Neuronal stem cell (in vitro differentiated cells): ENCODE results near the gene MPHOSPH8.

ENCODE experiments used
- DNase-seq: peaks from one replicate; pipeline ENCODE4 v3.0.0-alpha.2; 2013; ENCODE audit warnings: low spot score
- H2AFZ ChIP-seq: one replicate; pipeline ENCODE4 v1.6.1; 2013; ENCODE audit warnings: mild to moderate bottlenecking, low read length, inconsistent platforms
- H2AK5ac ChIP-seq: 2 replicates; pipeline ENCODE4 v1.6.1; 2013; ENCODE audit warnings: low read depth, mild to moderate bottlenecking, inconsistent platforms, low read length, moderate library complexity, mixed read lengths
- H2BK120ac ChIP-seq: 2 replicates; pipeline ENCODE4 v1.6.1; 2013; ENCODE audit warnings: low read depth, mild to moderate bottlenecking, inconsistent platforms, low read length, moderate library complexity, mixed read lengths
- H2BK12ac ChIP-seq: one replicate; pipeline ENCODE4 v1.6.1; 2013; ENCODE audit warnings: low read length, inconsistent platforms
- H2BK15ac ChIP-seq: 2 replicates; pipeline ENCODE4 v1.6.1; 2013; ENCODE audit warnings: mild to moderate bottlenecking, low read length, inconsistent platforms, mixed read lengths
- H2BK5ac ChIP-seq: one replicate; pipeline ENCODE4 v1.6.1; 2013; ENCODE audit warnings: inconsistent platforms, mild to moderate bottlenecking, low read length, moderate library complexity
- H3K14ac ChIP-seq: one replicate; pipeline ENCODE4 v1.6.1; 2013; ENCODE audit warnings: low read length, inconsistent platforms
- H3K18ac ChIP-seq: 2 replicates; pipeline ENCODE4 v1.6.1; 2013; ENCODE audit warnings: low read length, inconsistent platforms
- H3K23ac ChIP-seq: 2 replicates; pipeline ENCODE4 v1.6.1; 2013; ENCODE audit warnings: low read depth, mild to moderate bottlenecking, mixed read lengths, low read length, inconsistent platforms; ENCODE audit not compliant: poor library complexity
- H3K27ac ChIP-seq: replicated peaks from 3 replicates; pipeline ENCODE4 v1.5.1; 2013; ENCODE audit warnings: low read length, inconsistent platforms
- H3K27me3 ChIP-seq, 3 experiments: 2 replicates each; pipeline ENCODE4 v1.6.1; 2013; ENCODE audit warnings: low read length in 3 of 3, mild to moderate bottlenecking in 2 of 3, inconsistent platforms in 1 of 3, low read depth in 1 of 3, mixed read lengths in 1 of 3, moderate library complexity in 1 of 3; ENCODE audit not compliant: control insufficient read depth in 3 of 3, insufficient read depth in 3 of 3
- H3K36me3 ChIP-seq, 2 donors: replicated peaks in 1 of 2; 2 replicates each; pipeline ENCODE4 v1.6.1; 2013; ENCODE audit warnings: low read length in 2 of 2; ENCODE audit not compliant: control insufficient read depth in 2 of 2, insufficient read depth in 2 of 2
- H3K4ac ChIP-seq: 2 replicates; pipeline ENCODE4 v1.6.1; 2013; ENCODE audit warnings: inconsistent platforms, mild to moderate bottlenecking, low read length, moderate library complexity
- H3K4me1 ChIP-seq, 2 donors: 1 replicate in 1 of 2; 2 replicates in 1 of 2; pipeline ENCODE4 v1.6.1; 2013; ENCODE audit warnings: low read length in 2 of 2, low read depth in 1 of 2; ENCODE audit not compliant: control insufficient read depth in 2 of 2, insufficient read depth in 1 of 2
- H3K4me2 ChIP-seq: one replicate; pipeline ENCODE4 v1.6.1; 2013; ENCODE audit warnings: mild to moderate bottlenecking, low read length, inconsistent platforms; ENCODE audit not compliant: insufficient read depth, poor library complexity, severe bottlenecking
- H3K4me3 ChIP-seq, 2 donors: 2 replicates each; pipeline ENCODE4 v1.5.1; 2013; ENCODE audit warnings: low read length in 2 of 2, mild to moderate bottlenecking in 2 of 2, inconsistent platforms in 1 of 2, moderate library complexity in 1 of 2
- H3K79me1 ChIP-seq: one replicate; pipeline ENCODE4 v1.6.1; 2013; ENCODE audit warnings: low read depth, mild to moderate bottlenecking, inconsistent platforms, low read length, moderate library complexity
- H3K9ac ChIP-seq: one replicate; pipeline ENCODE4 v1.6.1; 2013; ENCODE audit warnings: mild to moderate bottlenecking, low read depth, low read length, inconsistent platforms; ENCODE audit not compliant: poor library complexity
- H3K9me3 ChIP-seq, 2 donors: replicated peaks in 1 of 2; 2 replicates each; pipeline versions ENCODE3 to v1.6.1; 2013; ENCODE audit warnings: low read length in 2 of 2, mild to moderate bottlenecking in 2 of 2, inconsistent platforms in 1 of 2, low read depth in 1 of 2, mixed read lengths in 1 of 2, moderate library complexity in 1 of 2; ENCODE audit not compliant: control insufficient read depth in 2 of 2, insufficient read depth in 1 of 2
- H4K8ac ChIP-seq: one replicate; pipeline ENCODE4 v1.6.1; 2013; ENCODE audit warnings: low read depth, mild to moderate bottlenecking, inconsistent platforms, low read length, moderate library complexity
- H4K91ac ChIP-seq: one replicate; pipeline ENCODE4 v1.6.1; 2013; ENCODE audit warnings: low read length, low read depth, mild to moderate bottlenecking, inconsistent platforms; ENCODE audit not compliant: poor library complexity
- WGBS, 2 donors: extraction: QIAGEN DNeasy Blood & Tissue Kit; methylation state at CpG; one replicate each; pipeline ENCODE4 v1.1.7; 2013; ENCODE audit warnings: missing lambda C conversion rate in 2 of 2, mixed read lengths in 1 of 2; ENCODE audit not compliant: insufficient read length in 2 of 2, insufficient replicate concordance in 1 of 2; ENCODE audit errors: extremely low coverage in 2 of 2; 5-methylcytosine and 5-hydroxymethylcytosine counted together

The MPHOSPH8 gene

GRCh38 chr13:19664481-19665230, 31.2 kb downstream of the MPHOSPH8 start:
- Histone ChIP-seq H3K4ac (no peak overlapping the region), H2BK5ac (no peak overlapping the region), H3K79me1 (peaks cover 6% of the 10 kb centered on the region), H2BK120ac (no peak overlapping the region), H3K4me3 (no peak overlapping the region), H3K27ac (no peak overlapping the region), H2AK5ac (no peak overlapping the region), H3K14ac (no peak overlapping the region), H3K23ac (no peak overlapping the region), H2BK12ac (no peak overlapping the region), H4K91ac (no peak overlapping the region), H2BK15ac (no peak overlapping the region), H3K9ac (no peak overlapping the region), H3K4me1 (no peaks in the 10 kb centered on the region), H3K27me3 (no peaks in the 10 kb centered on the region), H3K18ac (peak overlapping the region; percentile 85), H3K36me3 (peaks cover 14 to 97% of the 10 kb centered on the region in 2 donors), H3K4me2 (no peak overlapping the region), H2AFZ (no peak overlapping the region), H3K9me3 (no peaks in the 10 kb centered on the region), H4K8ac (peak overlapping the region; percentile 29)
- DNase-seq, result no peak
- WGBS, 2 donors, result no CpG with 5 or more reads among the region's 14 CpGs

DNA sequence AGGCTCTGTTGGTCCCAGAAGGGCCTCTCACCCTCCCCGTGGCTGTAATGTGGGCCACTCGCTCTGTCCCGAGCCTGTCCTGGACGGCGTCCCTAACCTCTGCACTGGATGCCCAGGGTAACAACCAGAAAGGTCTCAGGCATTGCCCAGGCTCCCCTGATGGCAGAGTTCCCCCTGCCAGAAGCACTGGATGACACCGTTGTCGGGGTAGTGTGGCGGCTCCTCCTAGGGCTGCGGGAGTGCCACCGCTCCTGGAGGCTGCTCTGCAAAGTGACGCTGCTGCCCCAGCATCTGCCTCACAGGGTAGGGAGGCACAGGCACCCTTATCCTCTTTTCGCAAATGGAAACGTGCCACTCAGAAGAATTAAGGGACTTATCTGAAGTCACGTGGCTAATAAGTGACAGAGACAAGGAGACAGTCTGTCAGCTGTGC, 32.0 kb downstream of the MPHOSPH8 start:
- no CpG with 5 or more reads among the region's 14 CpGs for WGBS, 2 donors
- no peaks in the 10 kb centered on the region for H3K9me3 ChIP-seq

DNA sequence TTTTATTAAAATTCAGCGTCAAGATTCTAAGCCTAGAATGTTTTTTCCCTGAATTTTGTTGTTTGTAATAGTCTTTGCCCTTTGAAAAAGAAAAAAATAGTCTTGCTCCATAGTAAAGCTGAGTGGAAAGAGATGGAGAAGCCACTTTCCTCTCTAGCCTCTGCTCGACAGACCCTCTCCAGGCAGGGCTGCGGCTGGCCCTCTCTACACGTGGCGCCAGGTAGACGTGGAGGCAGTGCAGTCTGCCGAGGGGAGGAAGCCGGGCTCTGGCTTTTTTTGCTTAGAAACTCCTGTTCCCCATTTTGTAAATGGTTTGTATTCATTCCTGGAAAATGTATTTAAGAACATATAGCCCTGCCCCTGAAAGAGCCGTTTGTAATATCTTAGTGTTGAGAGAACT, 35.3 kb downstream of the MPHOSPH8 start:
- no peak overlapping the region for H2AFZ ChIP-seq
- H4K8ac ChIP-seq, result no peak overlapping the region
- no peak overlapping the region for H3K23ac ChIP-seq
- no peak overlapping the region for H2BK12ac ChIP-seq
- DNase-seq, result no peak
- H3K4me1 ChIP-seq, result no peaks in the 10 kb centered on the region
- H3K4me2 ChIP-seq, result no peak overlapping the region
- no peak overlapping the region for H2AK5ac ChIP-seq
- H3K79me1 ChIP-seq, result peaks cover 7% of the 10 kb centered on the region
- H4K91ac ChIP-seq, result no peak overlapping the region
- H2BK5ac ChIP-seq, result no peak overlapping the region
- no peak overlapping the region for H2BK15ac ChIP-seq
- H3K36me3 ChIP-seq, result peaks cover 20 to 98% of the 10 kb centered on the region in 2 donors
- WGBS, 2 donors, result no CpG with 5 or more reads among the region's 9 CpGs
- no peak overlapping the region for H3K4me3 ChIP-seq
- no peak overlapping the region for H3K18ac ChIP-seq
- H3K9ac ChIP-seq, result no peak overlapping the region
- no peak overlapping the region for H2BK120ac ChIP-seq
- H3K14ac ChIP-seq, result no peak overlapping the region
- H3K27me3 ChIP-seq, result no peaks in the 10 kb centered on the region
- H3K9me3 ChIP-seq, result no peaks in the 10 kb centered on the region
- no peak overlapping the region for H3K27ac ChIP-seq
- H3K4ac ChIP-seq, result no peak overlapping the region

More for the DNA sequence above, 32.0 kb downstream of the MPHOSPH8 start:
- no peaks in the 10 kb centered on the region for H3K4me1 ChIP-seq
- no peak overlapping the region for H3K4me2 ChIP-seq
- H2BK12ac ChIP-seq, result no peak overlapping the region
- H3K79me1 ChIP-seq, result peaks cover 6% of the 10 kb centered on the region
- H3K27me3 ChIP-seq, result no peaks in the 10 kb centered on the region
- H4K8ac ChIP-seq, result no peak overlapping the region
- H3K4ac ChIP-seq, result no peak overlapping the region
- no peak overlapping the region for H2AK5ac ChIP-seq
- H3K9ac ChIP-seq, result no peak overlapping the region
- peak overlapping the region; percentile 53 for H3K18ac ChIP-seq
- no peak overlapping the region for H4K91ac ChIP-seq
- peaks cover 18 to 98% of the 10 kb centered on the region in 2 donors for H3K36me3 ChIP-seq
- H3K27ac ChIP-seq, result no peak overlapping the region
- no peak overlapping the region for H3K4me3 ChIP-seq
- H2AFZ ChIP-seq, result no peak overlapping the region
- no peak overlapping the region for H2BK120ac ChIP-seq
- H3K14ac ChIP-seq, result no peak overlapping the region
- H3K23ac ChIP-seq, result peak overlapping the region; percentile 36
- no peak overlapping the region for H2BK5ac ChIP-seq
- DNase-seq, result no peak
- H2BK15ac ChIP-seq, result no peak overlapping the region

DNA sequence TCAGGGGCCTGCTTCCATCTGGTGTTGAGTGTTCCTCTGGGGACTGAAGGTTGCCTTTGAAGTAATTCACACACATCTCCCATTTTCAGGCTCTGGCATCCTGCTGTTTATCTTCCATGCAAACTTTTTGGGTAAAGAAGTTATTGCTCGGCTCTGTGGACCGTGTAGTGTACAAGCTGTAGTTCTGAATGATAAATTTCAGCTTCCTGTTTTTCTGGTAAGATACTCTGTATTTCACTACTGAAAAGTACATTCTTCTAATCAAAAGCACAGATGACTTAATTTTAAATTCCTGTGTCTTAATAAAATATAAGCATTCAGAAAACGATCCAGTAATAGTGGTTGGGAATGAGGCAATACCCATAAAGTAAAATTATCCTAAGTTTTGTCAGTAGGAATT, 36.7 kb downstream of the MPHOSPH8 start:
- no peaks in the 10 kb centered on the region for H3K27me3 ChIP-seq
- no peak overlapping the region for H3K18ac ChIP-seq
- no peak overlapping the region for H3K4me3 ChIP-seq
- no peak overlapping the region for H2BK5ac ChIP-seq
- DNase-seq, result no peak
- no peak overlapping the region for H4K91ac ChIP-seq
- H2BK12ac ChIP-seq, result no peak overlapping the region
- peaks cover 5% of the 10 kb centered on the region for H3K79me1 ChIP-seq
- H3K14ac ChIP-seq, result no peak overlapping the region
- H2AFZ ChIP-seq, result no peak overlapping the region
- no peak overlapping the region for H2BK15ac ChIP-seq
- WGBS, 2 donors, result no CpG with 5 or more reads among the region's 3 CpGs
- no peak overlapping the region for H3K9ac ChIP-seq
- no peaks in the 10 kb centered on the region for H3K9me3 ChIP-seq
- H3K4me1 ChIP-seq, result no peaks in the 10 kb centered on the region
- no peak overlapping the region for H2BK120ac ChIP-seq
- H2AK5ac ChIP-seq, result no peak overlapping the region
- no peak overlapping the region for H3K23ac ChIP-seq
- H3K4me2 ChIP-seq, result no peak overlapping the region
- no peak overlapping the region for H3K4ac ChIP-seq
- H3K36me3 ChIP-seq, result peaks cover 29 to 98% of the 10 kb centered on the region in 2 donors
- no peak overlapping the region for H3K27ac ChIP-seq
- H4K8ac ChIP-seq, result no peak overlapping the region
